MM.1S (cell line): ENCODE results near the gene FXYD4.

ENCODE experiments used
- DNase-seq: peaks from one replicate; pipeline ENCODE4 v3.0.0-alpha.2; 2015
- H2AFZ ChIP-seq: fragments of 300-600 bp; sonication (generic); 2 replicates; pipeline ENCODE4 v1.6.0; 2016; ENCODE audit warnings: antibody characterized with exemption, low read length
- H3F3A ChIP-seq: fragments of 300-600 bp; sonication (generic); 2 replicates; pipeline ENCODE4 v1.6.1; 2016; ENCODE audit warnings: mild to moderate bottlenecking, antibody characterized with exemption, low read length, moderate library complexity, mixed read lengths; ENCODE audit not compliant: insufficient read depth
- H3K27ac ChIP-seq: fragments of 300-600 bp; sonication (generic); 2 replicates; pipeline ENCODE4 v1.5.1; 2016; ENCODE audit warnings: mild to moderate bottlenecking, low read length
- H3K27me3 ChIP-seq: fragments of 300-600 bp; sonication (generic); replicated peaks from 2 replicates; pipeline ENCODE4 v1.6.0; 2016; ENCODE audit warnings: low read length; ENCODE audit not compliant: insufficient read depth
- H3K36me3 ChIP-seq: fragments of 300-600 bp; sonication (generic); replicated peaks from 2 replicates; pipeline ENCODE4 v1.6.1; 2016; ENCODE audit warnings: mild to moderate bottlenecking, low read length, mixed read lengths; ENCODE audit not compliant: insufficient read depth
- H3K4me1 ChIP-seq: fragments of 300-600 bp; sonication (generic); 2 replicates; pipeline ENCODE4 v1.6.1; 2016; ENCODE audit warnings: low read length, mixed read lengths
- H3K4me2 ChIP-seq: fragments of 300-600 bp; sonication (generic); 2 replicates; pipeline ENCODE4 v1.6.0; 2016; ENCODE audit warnings: low read depth, low read length
- H3K4me3 ChIP-seq: fragments of 300-600 bp; sonication (generic); 2 replicates; pipeline ENCODE4 v1.5.1; 2016; ENCODE audit warnings: low read length, mixed read lengths
- H3K79me2 ChIP-seq: fragments of 300-600 bp; sonication (generic); 2 replicates; pipeline ENCODE4 v1.6.1; 2016; ENCODE audit warnings: mixed run types, low read length, mixed read lengths
- H3K9ac ChIP-seq: fragments of 300-600 bp; sonication (generic); 2 replicates; pipeline ENCODE4 v1.6.1; 2016; ENCODE audit warnings: low read length, mixed read lengths
- H3K9me2 ChIP-seq: fragments of 300-600 bp; sonication (generic); replicated peaks from 2 replicates; pipeline ENCODE4 v1.6.1; 2016; ENCODE audit warnings: mild to moderate bottlenecking, low read length, mixed read lengths; ENCODE audit not compliant: insufficient read depth
- H3K9me3 ChIP-seq: fragments of 300-600 bp; sonication (generic); replicated peaks from 2 replicates; pipeline ENCODE4 v1.6.1; 2016; ENCODE audit warnings: mild to moderate bottlenecking, low read length, mixed read lengths; ENCODE audit not compliant: insufficient read depth
- H4K20me1 ChIP-seq: fragments of 300-600 bp; sonication (generic); 2 replicates; pipeline ENCODE4 v1.6.1; 2016; ENCODE audit warnings: mild to moderate bottlenecking, low read length, moderate library complexity, mixed read lengths; ENCODE audit not compliant: insufficient read depth
- EZH2 ChIP-seq: fragments of 300-600 bp; sonication (generic); optimal IDR thresholded peaks from 2 replicates; pipeline ENCODE3; 2017; ENCODE audit warnings: low read depth, mild to moderate bottlenecking, antibody characterized with exemption, low read length, mixed read lengths
- EZH2phosphoT487 ChIP-seq: fragments of 300-600 bp; sonication (generic); IDR thresholded peaks from 2 replicates; pipeline ENCODE4 v1.6.1; 2018; ENCODE audit warnings: antibody characterized with exemption, low read length
- TF ChIP-seq, protein P1 (sequence below): fragments of 300-600 bp; sonication (generic); IDR thresholded peaks from 2 replicates; pipeline ENCODE4 v1.5.1; 2016; ENCODE audit warnings: antibody characterized with exemption, low read length, mixed read lengths

Gene FXYD4

DNA sequence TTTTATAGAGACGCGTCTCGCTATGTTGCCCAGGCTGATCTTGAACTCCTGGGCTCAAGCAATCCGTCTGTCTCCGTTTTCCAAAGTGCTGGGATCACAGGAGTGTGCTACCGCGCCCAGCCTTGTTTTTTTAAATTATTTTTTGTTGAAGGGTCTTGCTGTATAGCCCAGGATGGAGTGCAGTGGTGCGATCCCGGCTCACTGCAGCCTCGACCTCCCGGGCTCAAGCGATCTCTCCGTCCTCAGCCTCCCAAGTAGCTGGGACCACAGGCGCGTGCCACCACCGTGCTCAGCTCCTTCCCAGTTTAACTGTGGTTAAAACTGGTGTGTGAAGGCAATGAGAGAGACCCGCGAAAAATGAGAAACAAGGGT, 48.5 kb downstream of the FXYD4 start:
- Histone ChIP-seq H3K4me1 (peaks cover 16% of the 10 kb centered on the region), H2AFZ (peak overlapping the region; percentile 90), H3K4me3 (peak overlapping the region; percentile 56), H3K9me3 (no peaks in the 10 kb centered on the region), H4K20me1 (no peaks in the 10 kb centered on the region), H3F3A (peaks cover 22% of the 10 kb centered on the region), H3K79me2 (no peaks in the 10 kb centered on the region), H3K27me3 (no peaks in the 10 kb centered on the region), H3K4me2 (peak overlapping the region; percentile 75; the same call in 1 of the 2 replicates), H3K36me3 (no peaks in the 10 kb centered on the region), H3K27ac (peak overlapping the region; percentile 98), H3K9ac (peak overlapping the region; percentile 92), H3K9me2 (no peaks in the 10 kb centered on the region)
- DNase-seq = no peak
- TF ChIP-seq EZH2phosphoT487 (no peak), EZH2 (no peak)
- TF ChIP-seq, protein P1, sequence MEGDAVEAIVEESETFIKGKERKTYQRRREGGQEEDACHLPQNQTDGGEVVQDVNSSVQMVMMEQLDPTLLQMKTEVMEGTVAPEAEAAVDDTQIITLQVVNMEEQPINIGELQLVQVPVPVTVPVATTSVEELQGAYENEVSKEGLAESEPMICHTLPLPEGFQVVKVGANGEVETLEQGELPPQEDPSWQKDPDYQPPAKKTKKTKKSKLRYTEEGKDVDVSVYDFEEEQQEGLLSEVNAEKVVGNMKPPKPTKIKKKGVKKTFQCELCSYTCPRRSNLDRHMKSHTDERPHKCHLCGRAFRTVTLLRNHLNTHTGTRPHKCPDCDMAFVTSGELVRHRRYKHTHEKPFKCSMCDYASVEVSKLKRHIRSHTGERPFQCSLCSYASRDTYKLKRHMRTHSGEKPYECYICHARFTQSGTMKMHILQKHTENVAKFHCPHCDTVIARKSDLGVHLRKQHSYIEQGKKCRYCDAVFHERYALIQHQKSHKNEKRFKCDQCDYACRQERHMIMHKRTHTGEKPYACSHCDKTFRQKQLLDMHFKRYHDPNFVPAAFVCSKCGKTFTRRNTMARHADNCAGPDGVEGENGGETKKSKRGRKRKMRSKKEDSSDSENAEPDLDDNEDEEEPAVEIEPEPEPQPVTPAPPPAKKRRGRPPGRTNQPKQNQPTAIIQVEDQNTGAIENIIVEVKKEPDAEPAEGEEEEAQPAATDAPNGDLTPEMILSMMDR = no peak

DNA sequence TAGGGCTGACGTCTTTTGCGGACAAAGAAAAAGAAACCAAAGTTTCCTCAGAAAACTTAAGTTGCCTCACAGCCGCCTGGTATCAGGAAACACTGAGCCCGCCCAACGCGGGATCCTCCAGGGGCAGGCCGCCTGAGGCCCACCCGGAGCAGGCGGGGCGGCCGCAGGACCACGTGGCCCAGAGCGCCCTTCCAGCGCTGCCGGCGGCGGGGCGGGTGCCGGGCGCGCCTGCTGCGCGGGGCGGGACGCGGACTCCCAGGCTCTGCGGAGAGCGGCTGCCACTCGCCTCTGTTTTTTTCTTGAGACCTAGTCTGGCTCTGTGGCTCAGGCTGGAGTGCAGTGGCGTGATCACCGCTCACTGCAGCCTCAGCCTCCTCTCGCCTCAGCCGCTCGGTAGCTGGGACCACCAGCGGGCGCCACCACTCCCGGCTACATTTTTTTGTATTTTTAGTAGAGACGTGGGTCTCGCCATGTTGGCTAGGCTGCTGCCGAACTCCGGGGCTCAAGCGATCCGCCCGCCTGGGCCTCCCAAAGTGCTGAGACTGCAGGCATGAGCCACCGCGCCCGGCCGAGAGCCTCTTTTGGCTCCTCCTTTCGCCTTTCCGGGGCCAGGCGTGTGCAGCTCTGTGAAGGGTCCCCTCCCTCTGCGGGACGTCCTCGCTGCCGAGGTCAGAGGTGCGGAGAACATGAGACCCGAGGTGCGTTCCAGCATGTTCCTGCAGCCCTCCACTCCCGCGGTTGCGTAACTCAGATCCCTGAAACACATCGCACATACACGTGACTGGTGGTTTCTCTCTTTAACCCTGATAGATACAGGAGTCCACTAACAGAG, 49.1 kb downstream of the FXYD4 start:
- H3K27ac ChIP-seq = peak overlapping the region; percentile 98
- H3K27me3 ChIP-seq = no peaks in the 10 kb centered on the region
- peak overlapping the region; percentile 92 for H3K9ac ChIP-seq
- H3K79me2 ChIP-seq = no peaks in the 10 kb centered on the region
- H3F3A ChIP-seq = peaks cover 22% of the 10 kb centered on the region
- H3K4me2 ChIP-seq = peak overlapping the region; percentile 75
- no peaks in the 10 kb centered on the region for H4K20me1 ChIP-seq
- DNase-seq = peak; percentile 91
- H3K9me3 ChIP-seq = no peaks in the 10 kb centered on the region
- peaks cover 16% of the 10 kb centered on the region for H3K4me1 ChIP-seq
- H2AFZ ChIP-seq = peak overlapping the region; percentile 90
- no peaks in the 10 kb centered on the region for H3K36me3 ChIP-seq
- no peak for TF ChIP-seq EZH2phosphoT487
- TF ChIP-seq, protein P1 = 0 out of 2 replicates have a peak, but pooled peaks have one; percentile 9
- H3K9me2 ChIP-seq = no peaks in the 10 kb centered on the region
- peak overlapping the region; percentile 56 for H3K4me3 ChIP-seq

DNA sequence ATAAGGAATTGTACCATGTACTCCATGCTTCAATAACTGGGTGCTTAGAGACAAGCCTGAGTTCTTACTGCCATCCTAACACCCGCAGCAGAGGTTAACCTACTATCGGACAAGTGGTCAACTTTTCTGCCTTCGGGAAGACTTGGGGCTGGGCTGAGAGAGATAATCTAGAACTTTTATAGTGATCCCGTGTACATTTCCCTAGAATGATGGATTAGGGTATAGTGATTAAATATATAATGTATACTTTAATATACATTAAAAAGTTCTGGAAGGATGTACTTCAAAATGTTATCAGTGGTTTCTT, 49.7 kb downstream of the FXYD4 start:
- Histone ChIP-seq H3K9me2 (no peaks in the 10 kb centered on the region), H3K79me2 (no peaks in the 10 kb centered on the region), H3K9me3 (no peaks in the 10 kb centered on the region), H3K27ac (peak overlapping the region; percentile 98), H3K27me3 (no peaks in the 10 kb centered on the region), H3K4me3 (peak overlapping the region; percentile 48), H3K36me3 (no peaks in the 10 kb centered on the region), H2AFZ (peak overlapping the region; percentile 55), H4K20me1 (no peaks in the 10 kb centered on the region), H3K4me2 (peak overlapping the region; percentile 75), H3F3A (peaks cover 22% of the 10 kb centered on the region), H3K4me1 (peaks cover 16% of the 10 kb centered on the region), H3K9ac (peak overlapping the region; percentile 92)
- TF ChIP-seq, protein P1 = no peak
- TF ChIP-seq EZH2phosphoT487 = no peak
- no peak for TF ChIP-seq EZH2
- no peak for DNase-seq
